GM18909 (cell line): ENCODE data around the gene OGDH.
A peak's percentile ranks its signal among the peaks of the same experiment; 100 is the strongest.

Experiments
- ATAC-seq: cut with Tn5 transposase; IDR thresholded peaks from one replicate; pipeline ENCODE4 v1.9.1; 2021; ENCODE audit warnings: mild to moderate bottlenecking; ENCODE audit not compliant: unreplicated experiment, poor library complexity

The OGDH gene

DNA sequence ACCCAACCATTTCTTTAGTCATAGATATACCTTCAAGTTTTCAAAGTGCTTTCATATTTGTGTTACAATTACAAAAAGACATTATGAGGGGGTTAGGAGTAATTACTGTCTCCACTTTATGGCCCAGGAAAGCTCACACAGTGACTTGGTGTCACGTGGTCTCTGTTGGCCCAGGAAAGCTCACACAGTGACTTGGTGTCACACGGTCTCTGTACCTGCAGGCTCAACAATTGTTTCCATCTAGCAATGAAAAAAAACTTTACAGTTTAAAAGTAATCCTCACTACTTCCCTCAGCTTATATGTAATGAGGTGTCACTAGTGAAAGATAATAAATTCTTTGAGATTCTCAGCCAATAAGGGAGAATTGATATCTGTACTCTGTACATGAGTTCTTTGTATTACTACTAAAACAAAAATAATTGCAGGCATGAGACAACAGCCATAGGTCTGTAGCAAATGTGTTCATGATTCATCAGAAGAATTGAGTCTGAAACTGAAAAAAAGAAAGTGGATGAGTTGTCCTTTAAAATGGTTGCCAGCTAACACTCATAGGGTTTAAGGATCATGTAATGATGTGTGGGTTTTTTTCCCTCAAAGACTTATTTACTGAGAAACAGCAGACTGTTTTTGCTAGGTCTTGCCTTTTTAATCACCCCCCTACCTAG, 10.9 kb downstream of the OGDH start:
- ATAC-seq: no peak

DNA sequence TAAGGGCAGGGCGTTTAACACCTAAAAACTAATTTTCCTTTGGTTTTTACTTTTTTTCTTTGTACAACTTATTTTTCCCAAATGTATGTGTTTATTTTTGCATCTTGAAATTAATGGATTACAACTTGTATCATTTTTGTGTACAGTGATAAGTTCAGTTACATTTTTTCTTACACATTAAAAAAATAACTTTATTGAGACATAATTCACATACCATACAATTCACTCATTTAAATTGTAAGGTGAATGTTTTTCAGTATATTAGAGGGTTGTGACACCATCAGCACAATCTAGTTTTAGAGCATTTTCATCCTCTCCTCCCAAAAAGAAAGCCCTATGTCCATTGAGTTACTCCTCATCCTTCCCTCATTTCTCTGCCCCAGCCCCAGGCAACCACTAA, 11.6 kb downstream of the OGDH start:
- no peak for ATAC-seq

DNA sequence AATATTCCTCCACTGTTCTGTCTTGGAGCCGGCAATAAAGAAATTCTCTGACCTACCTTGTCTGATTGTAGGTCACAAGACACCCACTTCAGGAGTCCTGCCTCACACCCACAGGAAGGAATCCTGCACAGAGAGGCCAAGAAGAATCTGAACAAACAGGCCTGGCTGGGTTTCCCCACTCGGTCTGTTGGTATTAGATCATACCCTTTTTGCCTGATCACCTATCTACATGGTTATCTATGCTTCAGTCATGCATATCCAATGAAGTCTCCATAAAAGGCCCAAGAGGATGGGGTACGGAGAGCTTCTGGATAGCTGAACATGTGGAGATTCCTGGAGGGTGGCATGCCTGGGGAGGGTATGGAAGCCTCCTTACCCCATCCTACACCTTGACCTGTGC, 12.3 kb downstream of the OGDH start:
- ATAC-seq: no peak

DNA sequence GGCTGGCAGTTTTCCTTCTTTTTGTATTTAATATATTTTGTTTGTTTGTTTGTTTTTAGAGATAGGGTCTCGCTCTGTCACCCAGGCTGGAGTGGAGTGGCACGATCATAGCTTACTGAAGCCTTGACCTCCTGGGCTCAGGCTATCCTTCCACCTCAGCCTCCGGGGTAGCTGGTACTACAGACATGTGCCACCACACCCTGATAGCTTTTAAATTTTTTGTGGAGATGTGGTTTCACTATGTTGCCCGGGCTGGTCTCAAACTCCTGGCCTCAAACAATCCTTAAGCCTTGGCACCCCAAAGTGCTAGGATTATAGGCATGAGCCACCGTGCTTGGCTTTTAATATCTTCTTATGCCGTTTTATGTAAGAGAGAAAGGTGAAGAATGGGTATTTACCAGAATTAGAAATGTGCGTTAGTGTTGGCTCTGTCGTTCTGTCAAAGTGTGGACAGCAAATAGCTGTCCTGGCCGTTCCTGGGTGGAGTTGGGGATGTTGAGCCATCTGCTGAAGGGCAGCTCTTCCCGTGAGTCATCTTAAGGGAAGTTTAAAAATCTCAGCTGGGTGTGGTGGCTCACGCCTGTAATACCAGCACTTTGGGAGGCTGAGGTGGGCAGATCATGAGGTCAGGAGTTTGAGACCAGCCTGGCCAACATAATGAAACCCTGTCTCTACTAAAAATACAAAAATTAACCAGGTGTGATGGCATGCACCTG, 14.8 kb downstream of the OGDH start:
- ATAC-seq: no peak

DNA sequence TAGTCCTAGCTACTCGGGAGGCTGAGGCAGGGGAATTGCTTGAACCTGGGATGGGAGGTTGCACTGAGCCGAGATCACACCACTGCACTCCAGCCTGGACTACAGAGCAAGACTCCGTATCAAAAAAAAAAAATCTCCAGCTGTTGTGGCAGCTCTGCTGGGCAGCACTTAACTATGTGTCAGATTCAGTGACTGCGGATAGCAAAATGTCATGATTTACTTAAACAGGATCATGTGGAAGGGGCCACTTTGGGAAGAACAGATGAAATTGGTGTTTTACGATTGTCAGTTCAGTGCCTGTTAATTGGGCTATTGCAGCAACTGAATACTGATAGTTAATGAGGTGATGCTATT, 15.3 kb downstream of the OGDH start:
- no peak for ATAC-seq

DNA sequence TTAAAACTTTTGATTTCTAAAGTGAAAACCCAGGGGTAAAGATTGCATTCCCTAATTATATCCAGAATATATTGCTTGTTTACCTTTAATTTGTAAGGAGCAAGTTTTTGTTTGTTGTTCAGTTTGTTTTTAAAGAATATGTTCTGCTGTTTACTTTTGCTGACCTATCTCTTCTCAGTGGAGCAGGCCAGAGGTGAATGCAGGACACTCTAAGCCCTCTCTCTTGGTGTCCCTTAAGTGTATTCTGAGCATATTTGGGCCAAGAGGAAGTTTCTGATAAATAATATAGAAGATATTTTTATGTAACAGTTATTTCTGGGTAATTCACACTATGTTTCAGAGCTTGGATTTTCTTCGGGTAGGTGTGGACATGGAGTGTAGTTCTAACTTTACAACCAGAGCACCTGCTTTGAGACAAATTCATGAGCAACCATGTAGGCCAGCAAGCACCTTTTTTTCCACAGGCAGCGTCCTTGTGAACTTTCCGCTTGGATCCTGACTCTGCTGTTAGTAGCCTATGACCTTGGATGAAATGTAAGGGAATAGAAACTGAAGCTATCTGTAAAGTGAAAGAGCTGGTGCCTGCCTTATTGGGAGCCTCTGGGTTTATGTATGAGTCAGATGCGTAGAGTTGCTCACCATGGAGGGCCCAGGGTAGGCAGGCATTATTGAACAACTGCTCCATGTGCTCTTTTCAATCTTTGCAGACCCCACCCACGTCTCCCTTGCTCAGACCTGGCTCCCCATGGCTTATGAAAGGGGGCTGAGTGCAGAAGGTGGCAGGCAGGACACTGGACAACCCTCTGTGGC, 16.1 kb downstream of the OGDH start:
- peak; percentile 69 for ATAC-seq

DNA sequence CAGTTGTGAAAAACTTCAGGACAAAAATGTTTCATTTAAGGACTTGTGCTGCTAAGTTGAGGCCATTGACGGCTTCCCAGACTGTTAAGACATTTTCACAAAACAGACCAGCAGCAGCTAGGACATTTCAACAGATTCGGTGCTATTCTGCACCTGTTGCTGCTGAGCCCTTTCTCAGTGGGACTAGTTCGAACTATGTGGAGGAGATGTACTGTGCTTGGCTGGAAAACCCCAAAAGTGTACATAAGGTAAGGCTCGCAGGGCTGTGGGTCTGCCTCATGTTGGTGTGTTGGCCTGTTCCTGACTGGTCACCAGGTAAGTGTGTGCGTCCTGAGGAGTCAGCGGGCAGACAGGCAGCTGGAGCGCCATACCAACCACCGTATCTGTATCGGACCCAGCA, 17.9 kb downstream of the OGDH start:
- no peak for ATAC-seq

DNA sequence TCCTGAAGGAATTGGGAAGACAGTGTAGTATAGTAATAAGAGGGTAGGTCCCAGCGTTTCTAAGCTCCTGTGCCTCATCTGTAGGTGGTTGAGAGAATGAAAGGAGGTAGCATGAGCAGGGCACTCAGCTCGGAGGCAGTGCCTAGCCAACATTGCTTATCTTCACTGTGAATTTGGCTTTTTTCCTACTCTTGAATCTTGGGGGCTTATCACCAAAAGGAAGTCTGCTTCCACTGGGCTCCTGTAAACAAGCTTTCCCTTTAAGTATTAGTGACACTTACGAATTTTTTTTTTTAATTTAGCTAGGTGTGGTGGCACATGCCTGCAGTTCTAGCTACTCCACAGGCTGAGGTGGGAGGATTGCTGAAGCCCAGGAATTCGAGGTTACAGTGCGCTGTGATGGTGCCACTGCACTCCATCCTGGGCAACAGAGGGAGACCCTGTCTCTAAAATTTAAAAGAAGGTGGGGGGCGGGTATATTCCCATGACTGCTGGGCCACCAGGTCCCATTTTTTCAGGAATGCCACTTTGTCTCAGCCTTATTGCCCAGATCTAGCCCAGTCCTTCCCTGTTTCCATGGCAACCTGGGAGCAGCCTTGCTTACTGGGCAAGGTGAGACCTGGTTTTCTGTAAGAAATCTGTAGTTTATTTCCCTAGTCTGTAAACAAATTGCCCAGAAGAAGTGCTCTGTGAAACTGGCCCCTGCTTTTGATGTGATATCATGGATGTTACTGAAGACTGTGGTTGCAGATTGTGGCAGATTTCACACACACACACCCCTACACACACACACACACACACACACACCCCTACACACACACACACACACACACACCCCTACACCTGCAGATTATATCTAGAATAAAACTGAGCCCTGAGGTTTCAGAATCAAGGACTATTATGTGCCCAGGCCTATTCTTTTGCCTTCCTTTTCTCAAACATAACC, 19.4 kb downstream of the OGDH start:
- no peak for ATAC-seq

DNA sequence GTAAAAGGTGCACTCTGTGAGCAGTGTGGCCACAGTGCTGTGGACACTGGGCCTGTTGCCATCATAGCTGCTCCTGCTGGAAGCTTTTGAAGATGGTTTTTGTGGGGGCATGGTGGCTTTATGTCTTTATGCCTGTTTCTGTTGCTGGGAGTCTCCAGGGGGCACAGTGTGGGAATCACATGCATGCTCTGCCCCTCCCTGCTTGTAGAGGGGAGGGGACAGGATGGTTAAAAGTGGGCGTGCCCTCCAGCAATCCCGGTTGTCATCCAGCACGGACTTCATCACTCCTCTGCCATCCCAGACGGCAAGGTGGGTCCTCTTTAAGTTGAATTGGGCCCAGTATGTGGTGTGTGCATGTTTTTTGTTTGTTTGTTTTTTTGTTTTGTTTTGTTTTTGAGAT, 20.2 kb downstream of the OGDH start:
- no peak for ATAC-seq

DNA sequence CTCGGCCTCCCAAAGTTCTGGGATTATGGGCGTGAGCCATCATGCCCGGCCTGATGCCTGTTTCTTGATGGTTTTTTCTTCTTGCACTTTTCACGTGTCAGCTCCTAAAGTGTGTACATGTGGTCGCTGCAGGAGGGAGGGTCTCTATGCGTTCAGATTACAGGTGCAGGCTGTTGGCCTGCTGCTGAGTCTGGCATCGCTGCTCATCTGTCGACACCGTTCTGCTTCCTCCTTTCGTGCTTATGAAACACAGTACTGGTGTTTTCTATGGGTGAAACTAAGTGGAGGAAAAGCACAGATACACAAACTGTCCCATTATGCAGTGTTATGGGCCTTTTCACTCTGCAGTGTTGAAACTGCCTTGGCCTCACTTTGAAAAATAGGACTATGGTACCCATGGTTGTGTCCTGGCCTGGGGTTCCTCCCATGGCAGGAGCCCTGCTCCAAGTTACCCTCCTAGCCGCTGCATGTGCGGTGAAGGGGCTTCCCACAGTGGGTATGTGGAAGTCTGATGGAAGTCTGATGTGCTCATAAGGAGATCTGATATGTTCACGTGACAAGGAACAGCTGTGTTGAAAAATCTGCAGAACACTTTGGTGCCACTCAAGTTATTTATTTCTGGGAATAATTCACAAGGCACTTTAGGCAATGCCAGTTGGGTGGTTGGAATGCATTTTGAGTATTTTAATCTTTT, 23.5 kb downstream of the OGDH start:
- ATAC-seq: peak; percentile 33

DNA sequence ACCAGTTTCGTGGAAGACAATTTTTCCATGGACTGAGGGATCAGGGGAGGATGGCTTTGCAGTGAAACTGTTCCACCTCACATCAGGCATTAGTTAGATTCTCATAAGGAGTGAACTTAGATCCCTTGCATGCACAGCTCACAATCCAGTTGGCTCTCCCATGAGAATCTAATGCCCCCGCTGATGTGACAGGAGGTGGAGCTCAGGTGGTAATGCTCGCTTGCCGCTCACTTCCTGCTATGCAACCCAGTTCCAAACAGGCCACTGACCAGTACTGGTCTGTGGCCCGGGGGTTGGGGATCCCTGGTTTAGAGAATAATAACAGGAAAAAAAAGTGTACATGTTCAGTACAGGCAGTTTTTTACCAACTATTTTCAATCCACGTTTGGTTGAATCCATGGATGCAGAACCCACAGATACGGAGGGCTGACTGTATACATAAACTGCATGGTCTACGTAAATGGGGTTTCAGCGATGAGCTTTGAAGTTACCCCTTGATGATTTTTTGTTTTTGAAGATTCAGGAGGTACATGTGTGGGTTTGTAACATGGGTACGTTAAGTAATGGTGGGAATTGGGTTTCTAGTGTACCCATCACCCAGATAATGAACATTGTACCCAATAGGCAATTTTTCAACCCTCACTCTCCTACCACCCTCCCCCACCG, 24.5 kb downstream of the OGDH start:
- no peak for ATAC-seq

DNA sequence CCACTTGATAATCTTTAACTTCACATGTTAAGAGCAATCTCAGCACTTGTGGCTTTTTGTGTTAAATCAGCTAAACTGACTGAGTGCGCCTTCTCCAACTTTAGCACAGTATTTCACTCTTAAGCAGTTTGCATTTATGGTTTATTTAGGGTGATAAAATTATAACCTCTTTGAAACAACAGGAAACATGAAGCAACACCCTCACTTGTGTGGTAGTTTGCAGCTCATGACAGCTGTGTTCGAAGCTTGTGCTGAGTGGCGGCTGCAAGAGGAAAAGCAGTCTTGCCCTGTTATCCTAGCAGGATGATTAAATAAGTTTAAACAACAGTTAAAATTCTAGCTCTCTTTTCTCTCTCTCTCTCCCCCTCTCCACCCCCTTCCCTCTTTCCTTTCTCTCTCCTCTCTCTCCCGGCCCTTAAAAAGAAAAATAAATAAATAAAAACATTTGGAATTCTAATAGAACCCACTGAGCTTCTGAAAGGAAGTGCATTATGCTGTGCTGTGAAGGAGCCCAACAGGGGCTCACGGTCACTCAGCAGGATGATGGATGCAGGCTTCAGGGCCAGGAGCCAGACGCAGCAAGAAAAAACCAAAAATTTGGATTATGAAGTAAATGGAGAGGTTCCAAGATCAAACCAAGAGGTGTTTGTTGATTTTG, 25.2 kb downstream of the OGDH start:
- no peak for ATAC-seq

DNA sequence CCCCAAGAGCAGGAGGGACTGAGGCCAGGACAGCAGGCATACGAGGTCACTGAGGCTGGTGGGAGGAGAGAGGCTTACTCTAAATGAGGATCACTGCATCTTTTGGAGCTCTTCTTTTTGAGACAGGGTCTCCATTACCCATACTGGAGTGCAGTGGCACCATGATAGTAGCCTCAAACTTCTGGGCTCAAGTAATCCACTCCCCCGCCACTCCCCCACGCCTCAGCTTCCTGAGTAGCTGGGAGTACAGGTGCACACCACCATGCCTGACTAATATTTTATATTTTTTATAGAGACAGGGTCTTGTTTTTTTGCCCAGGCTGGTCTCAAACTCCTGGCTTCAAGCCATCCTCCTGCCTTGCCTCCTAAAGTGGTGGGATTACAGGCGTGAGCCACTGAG, 25.8 kb downstream of the OGDH start:
- ATAC-seq: no peak

DNA sequence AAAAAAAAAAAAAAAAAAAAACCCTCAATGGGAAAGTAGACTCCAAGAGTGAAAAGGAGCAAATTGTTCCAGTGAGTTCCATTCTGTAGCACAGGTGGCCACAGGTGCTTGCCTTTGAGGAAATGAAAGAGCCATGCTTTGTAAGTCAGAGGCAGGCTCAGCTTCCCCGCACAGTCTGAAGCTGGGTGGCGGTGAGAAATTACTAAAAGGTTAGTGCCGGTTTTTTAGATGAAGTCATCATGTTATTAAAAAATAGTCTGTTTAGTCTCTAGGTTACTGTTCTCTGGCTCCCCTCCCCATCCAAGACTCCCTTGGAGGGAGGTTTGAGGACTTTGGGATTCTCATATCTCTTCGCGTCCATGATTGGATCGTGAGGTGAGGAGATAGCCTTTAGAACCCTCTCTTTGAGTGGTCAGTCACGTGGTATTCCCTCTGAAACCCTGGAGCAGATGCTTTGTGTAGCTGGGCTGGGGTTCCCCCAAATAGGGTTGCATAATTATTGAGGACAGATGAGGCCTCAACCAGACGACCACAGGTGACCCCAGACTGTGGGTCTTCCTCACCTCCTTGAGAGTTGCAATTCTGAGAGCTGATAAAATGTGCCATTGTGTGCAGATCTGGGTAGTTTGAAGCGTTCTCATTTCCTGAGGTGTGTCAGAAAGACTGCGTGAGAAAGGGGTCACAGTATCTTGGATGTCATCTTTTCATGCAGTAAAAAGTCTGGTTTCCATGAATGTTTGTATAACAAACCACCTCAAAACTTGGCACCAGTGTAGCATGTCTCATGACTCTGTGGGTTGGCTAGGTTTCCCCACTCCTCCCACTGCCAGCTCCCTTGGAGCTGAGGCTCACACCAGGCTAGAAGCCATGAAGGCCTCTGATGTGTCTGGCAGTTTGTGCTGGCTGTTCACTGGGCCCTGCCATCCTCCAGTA, 27.1 kb downstream of the OGDH start:
- ATAC-seq: peak; percentile 63

DNA sequence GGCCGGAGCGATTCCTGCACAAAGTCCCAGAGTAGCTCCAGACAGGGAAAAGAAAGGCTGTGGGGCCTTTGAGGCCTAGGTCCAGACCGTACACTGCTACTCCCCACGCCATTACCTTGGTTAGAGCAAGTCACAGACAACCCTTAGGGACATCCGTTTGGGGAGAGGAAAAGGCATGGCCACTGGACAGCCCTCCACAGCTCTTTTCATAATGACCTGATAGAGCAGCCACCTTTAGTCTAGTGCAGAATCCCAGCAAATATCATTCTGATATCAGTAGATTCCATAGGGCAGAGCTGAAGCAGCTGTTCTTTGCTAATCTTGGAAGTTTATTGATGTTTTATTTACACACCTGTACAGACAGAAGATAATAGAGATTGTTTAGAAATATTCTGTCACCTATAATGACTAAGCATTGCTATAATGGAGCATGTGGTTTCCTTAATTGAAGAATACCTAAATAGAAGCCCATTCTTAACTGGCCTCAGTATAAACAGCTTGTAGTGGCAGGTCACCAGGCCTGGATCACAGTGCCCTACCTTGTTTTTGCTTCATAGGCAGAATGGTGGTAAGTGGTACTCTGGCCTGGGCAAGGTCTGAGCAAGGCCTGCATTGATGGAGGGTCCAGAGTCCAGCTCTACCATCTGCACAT, 27.9 kb downstream of the OGDH start:
- ATAC-seq: no peak

DNA sequence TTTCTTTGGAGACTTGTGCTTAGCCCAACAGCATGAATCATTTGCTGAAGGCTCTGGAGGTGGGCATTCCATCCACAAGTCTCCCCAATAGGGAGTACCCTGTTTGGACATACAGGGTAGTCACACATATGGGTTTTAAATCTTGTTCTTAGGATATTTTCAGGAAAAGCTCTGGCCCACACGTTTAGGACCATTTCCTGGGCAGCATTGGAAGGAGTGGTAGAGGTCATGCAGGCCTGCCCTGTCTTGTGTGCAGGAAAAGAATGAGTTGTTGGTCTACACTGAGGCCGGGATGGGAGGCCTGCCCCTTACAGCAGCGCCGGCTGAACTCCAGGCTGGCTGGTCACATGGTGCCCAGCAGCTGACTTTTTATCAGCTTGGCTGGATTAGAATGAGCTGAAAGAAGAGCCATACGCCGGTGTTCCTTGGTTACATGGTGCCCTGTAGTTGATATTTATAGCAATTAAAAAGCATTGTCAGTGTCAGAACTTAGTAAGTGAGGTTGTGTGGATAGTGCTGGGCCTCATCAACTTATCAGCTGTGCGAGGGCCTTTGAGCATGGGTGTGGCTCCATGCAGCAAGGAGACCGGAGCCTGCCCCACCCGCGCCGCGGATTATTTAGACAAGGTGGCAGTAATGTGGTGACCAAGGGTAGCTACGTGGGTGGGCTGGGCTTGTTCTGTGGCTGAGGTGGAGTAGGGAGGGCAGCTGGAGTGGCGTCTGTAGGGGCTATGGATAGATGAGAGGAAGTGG, 28.6 kb downstream of the OGDH start:
- no peak for ATAC-seq
